GM19324 (cell line): Measurements from ENCODE around the gene CCNF.

Source experiments
- ATAC-seq: cut with Tn5 transposase; IDR thresholded peaks from one replicate; pipeline ENCODE4 v1.9.1; 2021; ENCODE audit warnings: mild to moderate bottlenecking, moderate library complexity; ENCODE audit not compliant: unreplicated experiment, low FRiP score

Gene CCNF

GRCh38 chr16:2499454-2499853 lies 70.2 kb downstream of the CCNF start:
- no peak for ATAC-seq

- ATAC-seq, result no peak
Measured at GRCh38 chr16:2499890-2500429, 70.7 kb downstream of the CCNF start.

- ATAC-seq, result no peak
Measured at GRCh38 chr16:2500430-2500917, 71.2 kb downstream of the CCNF start.

GRCh38 chr16:2500918-2501750 lies 71.9 kb downstream of the CCNF start:
- no peak for ATAC-seq

- no peak for ATAC-seq
Measured at GRCh38 chr16:2501946-2502895, 73.0 kb downstream of the CCNF start.

- no peak for ATAC-seq
Measured at GRCh38 chr16:2505695-2506094, 76.4 kb downstream of the CCNF start.

- ATAC-seq, result no peak
Measured at GRCh38 chr16:2507052-2507659, 77.9 kb downstream of the CCNF start.

- no peak for ATAC-seq
Measured at GRCh38 chr16:2507665-2508064, 78.4 kb downstream of the CCNF start.
